B cell (primary cell): ENCODE measurements around the gene TMEM106C. TPM values are rescaled to one million over a fixed set of nuclear protein-coding genes. Genes with fewer than 3 reads are reported as not detected.

Experiments
- ATAC-seq: fragments of 200-7000 bp; cut with Tn5 transposase; one replicate; pipeline ENCODE4 v1.10.0; 2021; ENCODE audit warnings: low read depth, mild to moderate bottlenecking, moderate number of reproducible peaks, moderate library complexity
- CTCF ChIA-PET: fragments of 350-600 bp; sonication (Branson Sonifier 250); formaldehyde crosslinking; loops from one replicate; lab custom pipeline; 2021; ENCODE audit warnings: antibody characterized with exemption, inconsistent platforms; lab: Charles Lee
- POLR2A ChIA-PET: fragments of 350-600 bp; sonication (Branson Sonifier 250); formaldehyde crosslinking; loops from one replicate; lab custom pipeline; 2021; ENCODE audit warnings: antibody characterized with exemption; lab: Charles Lee
- DNase-seq: peaks from one replicate; pipeline ENCODE4 v3.0.0; 2013
- H2AFZ ChIP-seq: 2 replicates; pipeline ENCODE4 v1.6.1; 2012; ENCODE audit warnings: mild to moderate bottlenecking, low read depth, low read length; ENCODE audit not compliant: insufficient read depth, poor library complexity, severe bottlenecking
- H3K27ac ChIP-seq, 2 donors: 1 replicate in 1 of 2; 2 replicates in 1 of 2; pipeline ENCODE4 v1.5.1; 2012 to 2013; ENCODE audit warnings: low read length in 2 of 2, mild to moderate bottlenecking in 2 of 2, moderate library complexity in 1 of 2
- H3K27me3 ChIP-seq, 4 experiments: fragments of 200-600 bp in 1 of 4; sonication (generic) in 1 of 4; replicated peaks in 1 of 4; 1 replicate in 2 of 4; 2 replicates in 2 of 4; pipeline versions ENCODE4 v1.6.1 to v1.7.0; 2013 to 2016; ENCODE audit warnings: low read length in 3 of 4, mild to moderate bottlenecking in 2 of 4, mixed read lengths in 1 of 4, moderate library complexity in 1 of 4; ENCODE audit not compliant: insufficient read depth in 4 of 4, control insufficient read depth in 3 of 4; ENCODE audit errors: control extremely low read depth in 1 of 4
- H3K36me3 ChIP-seq, 2 experiments: replicated peaks in 1 of 2; 1 replicate in 1 of 2; 2 replicates in 1 of 2; pipeline versions ENCODE4 v1.6.1 to v1.7.1; 2013; ENCODE audit warnings: low read length in 1 of 2; ENCODE audit not compliant: insufficient read depth in 2 of 2, control insufficient read depth in 1 of 2; ENCODE audit errors: control extremely low read depth in 1 of 2, extremely low read depth in 1 of 2
- H3K4me1 ChIP-seq, 2 donors: fragments of 200-600 bp in 1 of 2; sonication (generic) in 1 of 2; 1 replicate in 1 of 2; 2 replicates in 1 of 2; pipeline versions ENCODE4 v1.5.1 to v1.6.1; 2013 to 2017; ENCODE audit warnings: low read length in 2 of 2; ENCODE audit not compliant: control insufficient read depth in 2 of 2, insufficient read depth in 2 of 2
- H3K4me2 ChIP-seq: replicated peaks from 2 replicates; pipeline ENCODE3; 2012; ENCODE audit warnings: mild to moderate bottlenecking, low read depth, low read length; ENCODE audit not compliant: poor library complexity, severe bottlenecking
- H3K4me3 ChIP-seq, 5 experiments: fragments of 200-600 bp in 1 of 5; sonication (generic) in 1 of 5; 1 replicate in 3 of 5; 2 replicates in 2 of 5; pipeline versions ENCODE4 v1.5.1 to v1.7.0; 2011 to 2016; ENCODE audit warnings: low read length in 4 of 5, mild to moderate bottlenecking in 4 of 5, low read depth in 2 of 5, control low read depth in 1 of 5, moderate library complexity in 1 of 5; ENCODE audit not compliant: insufficient read depth in 1 of 5; ENCODE audit errors: control extremely low read depth in 1 of 5, extremely low read depth in 1 of 5
- H3K79me2 ChIP-seq: fragments of 200-600 bp; sonication (generic); one replicate; pipeline ENCODE4 v1.6.0; 2016; ENCODE audit warnings: low read length; ENCODE audit not compliant: control insufficient read depth, insufficient read depth
- H3K9ac ChIP-seq: fragments of 200-600 bp; sonication (generic); 2 replicates; pipeline ENCODE4 v1.6.1; 2017; ENCODE audit warnings: mild to moderate bottlenecking, low read length, moderate library complexity
- H3K9me3 ChIP-seq, 3 donors: one replicate each; pipeline versions ENCODE4 v1.6.1 to v1.7.1; 2013; ENCODE audit warnings: low read length in 2 of 3; ENCODE audit not compliant: control insufficient read depth in 2 of 3, insufficient read depth in 1 of 3; ENCODE audit errors: control extremely low read depth in 1 of 3
- H4K20me1 ChIP-seq: 2 replicates; pipeline ENCODE4 v1.6.0; 2012; ENCODE audit warnings: mild to moderate bottlenecking, low read length; ENCODE audit not compliant: insufficient read depth, control insufficient read depth, poor library complexity, severe bottlenecking
- H3K27ac Mint-ChIP-seq: one replicate; pipeline ENCODE4 v1.8.0; 2021; ENCODE audit warnings: mixed read lengths
- H3K27me3 Mint-ChIP-seq: one replicate; pipeline ENCODE4 v1.8.0; 2021; ENCODE audit warnings: mixed read lengths
- H3K4me1 Mint-ChIP-seq: one replicate; pipeline ENCODE4 v1.8.0; 2021; ENCODE audit warnings: mixed read lengths
- H3K4me3 Mint-ChIP-seq: one replicate; pipeline ENCODE4 v1.8.0; 2021; ENCODE audit warnings: mixed read lengths
- H3K9me3 Mint-ChIP-seq: one replicate; pipeline ENCODE4 v1.8.0; 2022; ENCODE audit warnings: mixed read lengths; ENCODE audit not compliant: insufficient read depth
- EZH2 ChIP-seq: IDR thresholded peaks from 2 replicates; pipeline ENCODE4 v1.6.1; 2012; ENCODE audit warnings: borderline replicate concordance, low read depth, mild to moderate bottlenecking, moderate library complexity, low read length; ENCODE audit not compliant: insufficient read depth, poor library complexity, severe bottlenecking
- WGBS: methylation state at CpG from one replicate; pipeline ENCODE4 v1.1.5; 2013; ENCODE audit warnings: missing lambda C conversion rate; ENCODE audit not compliant: insufficient coverage; 5-methylcytosine and 5-hydroxymethylcytosine counted together
- intact Hi-C: fragments of 100-400 bp; cut with micrococcal nuclease; formaldehyde crosslinking; loops from one replicate; pipeline ENCODE4 v1.10.0; 2022
- polyA plus RNA-seq: library from polyadenylated mRNA; depleted of rRNA; stranded (reverse); fragments of >200 nt; gene quantifications from 2 replicates; pipeline ENCODE4 v1.2.3, GENCODE V29; 2012
- total RNA-seq, 2 donors: library from RNA; stranded (reverse); fragments of 120-200 nt in 1 of 2; gene quantifications; 1 replicate in 1 of 2; 2 replicates in 1 of 2; pipeline versions ENCODE4 v1.2.3 to v1.2.4, GENCODE V29; 2013 to 2022
- TF ChIP-seq, protein P1 (sequence below): fragments of 200-600 bp; IDR thresholded peaks from one replicate; pipeline ENCODE4 v1.8.0; 2022; ENCODE audit warnings: antibody characterized with exemption, mild to moderate bottlenecking

TMEM106C gene
- total and polyA plus RNA-seq, 2 donors (not counting 1 experiment from before 2014, with no cell fraction given), result 37.5 to 44.2 TPM

DNA sequence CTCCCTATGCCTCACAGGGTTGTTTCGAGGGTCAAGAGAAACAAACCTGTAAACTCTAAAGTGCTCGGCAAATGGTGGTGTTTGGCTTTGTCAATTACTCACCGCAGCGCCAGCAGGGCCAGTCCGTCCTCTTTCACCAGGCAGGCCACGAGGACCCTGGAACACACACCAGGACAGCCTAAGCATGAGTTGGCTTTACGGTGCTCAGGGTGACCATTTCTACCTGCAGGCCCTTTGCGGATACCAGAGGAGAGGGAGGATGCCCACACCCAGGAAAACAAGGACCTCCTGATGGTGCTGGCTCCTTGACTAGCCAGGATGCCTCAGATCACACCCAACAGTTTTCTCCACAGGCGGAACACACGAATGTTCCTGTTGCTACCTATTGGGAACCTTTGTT, 29.4 kb downstream of the TMEM106C start:
- Mint-ChIP-seq H3K4me1 (peaks cover 31% of the 10 kb centered on the region), H3K9me3 (no peaks in the 10 kb centered on the region), H3K4me3 (no peak overlapping the region), H3K27ac (no peak overlapping the region), H3K27me3 (peaks cover 26% of the 10 kb centered on the region)
- TF ChIP-seq, protein P1, sequence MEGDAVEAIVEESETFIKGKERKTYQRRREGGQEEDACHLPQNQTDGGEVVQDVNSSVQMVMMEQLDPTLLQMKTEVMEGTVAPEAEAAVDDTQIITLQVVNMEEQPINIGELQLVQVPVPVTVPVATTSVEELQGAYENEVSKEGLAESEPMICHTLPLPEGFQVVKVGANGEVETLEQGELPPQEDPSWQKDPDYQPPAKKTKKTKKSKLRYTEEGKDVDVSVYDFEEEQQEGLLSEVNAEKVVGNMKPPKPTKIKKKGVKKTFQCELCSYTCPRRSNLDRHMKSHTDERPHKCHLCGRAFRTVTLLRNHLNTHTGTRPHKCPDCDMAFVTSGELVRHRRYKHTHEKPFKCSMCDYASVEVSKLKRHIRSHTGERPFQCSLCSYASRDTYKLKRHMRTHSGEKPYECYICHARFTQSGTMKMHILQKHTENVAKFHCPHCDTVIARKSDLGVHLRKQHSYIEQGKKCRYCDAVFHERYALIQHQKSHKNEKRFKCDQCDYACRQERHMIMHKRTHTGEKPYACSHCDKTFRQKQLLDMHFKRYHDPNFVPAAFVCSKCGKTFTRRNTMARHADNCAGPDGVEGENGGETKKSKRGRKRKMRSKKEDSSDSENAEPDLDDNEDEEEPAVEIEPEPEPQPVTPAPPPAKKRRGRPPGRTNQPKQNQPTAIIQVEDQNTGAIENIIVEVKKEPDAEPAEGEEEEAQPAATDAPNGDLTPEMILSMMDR, result no peak
- TF ChIP-seq EZH2, result no peak
- no peak for DNase-seq
- POLR2A ChIA-PET, result interaction anchor here (0.6 kb wide), 2 partner anchors 27 to 110 kb away, joined by 5 to 6 read pairs; no protein-coding TSS in a partner anchor
- Histone ChIP-seq H3K79me2 (no peaks in the 10 kb centered on the region), H3K27ac (no peak overlapping the region), H3K4me2 (no peak overlapping the region), H2AFZ (no peak overlapping the region), H3K36me3 (no peaks in the 10 kb centered on the region), H3K9ac (no peak overlapping the region), H3K9me3 (peaks cover 0 to 4% (median 0%) of the 10 kb centered on the region in 3 donors), H3K27me3 (peaks cover 0 to 42% (median 17%) of the 10 kb centered on the region in 4 experiments), H4K20me1 (no peaks in the 10 kb centered on the region), H3K4me3 (no peak overlapping the region), H3K4me1 (peaks cover 27 to 44% of the 10 kb centered on the region in 2 donors)
- intact Hi-C loops, result no loop called here
- 100% methylated on average over 9 of the region's 10 CpGs for WGBS
- CTCF ChIA-PET, result no interaction called here
- no peak for ATAC-seq

GRCh38 chr12:47993491-47993890, 30.1 kb downstream of the TMEM106C start:
- Histone ChIP-seq H3K79me2 (no peaks in the 10 kb centered on the region), H3K9ac (no peak overlapping the region), H3K27me3 (peaks cover 0 to 48% (median 22%) of the 10 kb centered on the region in 4 experiments), H3K27ac (no peak overlapping the region), H4K20me1 (no peaks in the 10 kb centered on the region), H2AFZ (no peak overlapping the region), H3K4me2 (no peak overlapping the region), H3K9me3 (peaks cover 0 to 4% (median 0%) of the 10 kb centered on the region in 3 donors), H3K4me1 (peaks cover 27 to 37% of the 10 kb centered on the region in 2 donors), H3K36me3 (no peaks in the 10 kb centered on the region), H3K4me3 (no peak overlapping the region)
- ATAC-seq, result no peak
- WGBS, result 93% methylated on average over 5 of the region's 5 CpGs
- DNase-seq, result no peak
- Mint-ChIP-seq H3K4me1 (peaks cover 28% of the 10 kb centered on the region), H3K4me3 (no peak overlapping the region), H3K27ac (no peak overlapping the region), H3K27me3 (peaks cover 33% of the 10 kb centered on the region), H3K9me3 (no peaks in the 10 kb centered on the region)
- POLR2A ChIA-PET, result interaction anchor here (0.6 kb wide), 1 partner anchor 26 kb away, joined by 6 read pairs; no protein-coding TSS in a partner anchor
- intact Hi-C loops, result no loop called here
- no peak for TF ChIP-seq EZH2
- TF ChIP-seq, protein P1, result no peak
- CTCF ChIA-PET, result no interaction called here
